Lower lobe of right lung (tissue), 2 donors: Measurements from ENCODE around the gene ADCY3. TPM values are rescaled to one million over a fixed set of nuclear protein-coding genes. Genes with fewer than 3 reads are reported as not detected.

Source experiments
- ATAC-seq, 2 donors: fragments of 200-7000 bp; cut with Tn5 transposase; one replicate each; pipeline ENCODE4 v1.9.1; 2020 to 2022; ENCODE audit warnings: mild to moderate bottlenecking in 2 of 2, moderate library complexity in 2 of 2
- DNase-seq: peaks from one replicate; pipeline ENCODE4 v3.0.0-alpha.2; 2020
- H3K27ac ChIP-seq: fragments of 200-600 bp; one replicate; pipeline ENCODE4 v1.8.0; 2022
- H3K27me3 ChIP-seq: fragments of 200-600 bp; one replicate; pipeline ENCODE4 v1.8.0; 2022; ENCODE audit warnings: low read depth
- H3K36me3 ChIP-seq: fragments of 200-600 bp; one replicate; pipeline ENCODE4 v1.8.0; 2022; ENCODE audit warnings: mild to moderate bottlenecking
- H3K4me1 ChIP-seq: fragments of 200-600 bp; one replicate; pipeline ENCODE4 v1.8.0; 2022
- H3K4me3 ChIP-seq: fragments of 200-600 bp; one replicate; pipeline ENCODE4 v1.8.0; 2022; ENCODE audit warnings: mild to moderate bottlenecking
- H3K9me3 ChIP-seq: fragments of 200-600 bp; one replicate; pipeline ENCODE4 v1.8.0; 2022
- CTCF ChIP-seq: fragments of 200-600 bp; IDR thresholded peaks from one replicate; pipeline ENCODE4 v1.8.0; 2022; ENCODE audit warnings: antibody characterized with exemption, mild to moderate bottlenecking
- intact Hi-C: fragments of 100-400 bp; cut with DNase I; formaldehyde crosslinking; loops from one replicate; pipeline ENCODE4 v1.11.0; 2022
- total RNA-seq: library from RNA; stranded (reverse); fragmentation: NEBNext Ultra II Directional; extraction: Animal tissue kit (Norgen Biotek cat#: 25700); gene quantifications from one replicate; pipeline ENCODE4 v1.2.1, GENCODE V29; 2021
- donor health status: DM: no; HTN: yes; CAD: no; lungs with severe emphysema.

The ADCY3 gene
- total RNA-seq, 1 donor from 2014 or later: 36.1 TPM

GRCh38 chr2:24858996-24859395 lies 61.0 kb downstream of the ADCY3 start:
- DNase-seq (no peak), ATAC-seq (no peak)
- no peak overlapping the region for H3K4me3 ChIP-seq
- H3K27ac ChIP-seq: no peak overlapping the region
- no peaks in the 10 kb centered on the region for H3K27me3 ChIP-seq
- no peak for TF ChIP-seq CTCF
- intact Hi-C loops: no loop called here
- no peaks in the 10 kb centered on the region for H3K4me1 ChIP-seq
- H3K9me3 ChIP-seq: no peaks in the 10 kb centered on the region
- no peaks in the 10 kb centered on the region for H3K36me3 ChIP-seq

GRCh38 chr2:24857746-24858145 lies 62.3 kb downstream of the ADCY3 start:
- H3K27ac ChIP-seq: no peak overlapping the region

GRCh38 chr2:24856791-24857211 lies 63.2 kb downstream of the ADCY3 start:
- Histone ChIP-seq H3K9me3 (no peaks in the 10 kb centered on the region), H3K27ac (peak overlapping the region; percentile 64), H3K27me3 (no peaks in the 10 kb centered on the region), H3K4me1 (no peaks in the 10 kb centered on the region), H3K4me3 (no peak overlapping the region), H3K36me3 (no peaks in the 10 kb centered on the region)
- intact Hi-C loops: no loop called here
- TF ChIP-seq CTCF: no peak
- DNase-seq: no peak
- ATAC-seq: no peak

More at GRCh38 chr2:24857746-24858145, 62.3 kb downstream of the ADCY3 start:
- Histone ChIP-seq H3K4me1 (no peaks in the 10 kb centered on the region), H3K36me3 (no peaks in the 10 kb centered on the region), H3K4me3 (no peak overlapping the region), H3K27me3 (no peaks in the 10 kb centered on the region), H3K9me3 (no peaks in the 10 kb centered on the region)
- DNase-seq (no peak), ATAC-seq (no peak)
- intact Hi-C loops: no loop called here
- TF ChIP-seq CTCF: no peak

GRCh38 chr2:24855726-24856125 lies 64.3 kb downstream of the ADCY3 start:
- ATAC-seq: no peak
- no peak for DNase-seq
- Histone ChIP-seq H3K36me3 (no peaks in the 10 kb centered on the region), H3K4me1 (no peaks in the 10 kb centered on the region), H3K27ac (peak overlapping the region; percentile 64), H3K27me3 (no peaks in the 10 kb centered on the region), H3K9me3 (no peaks in the 10 kb centered on the region), H3K4me3 (no peak overlapping the region)
- no peak for TF ChIP-seq CTCF
- intact Hi-C loops: no loop called here

GRCh38 chr2:24855022-24855622 lies 64.9 kb downstream of the ADCY3 start:
- intact Hi-C loops: no loop called here
- no peaks in the 10 kb centered on the region for H3K27me3 ChIP-seq
- DNase-seq (no peak), ATAC-seq (no peak)
- H3K36me3 ChIP-seq: no peaks in the 10 kb centered on the region
- H3K4me3 ChIP-seq: no peak overlapping the region
- no peak for TF ChIP-seq CTCF
- peak overlapping the region; percentile 64 for H3K27ac ChIP-seq
- no peaks in the 10 kb centered on the region for H3K9me3 ChIP-seq
- no peaks in the 10 kb centered on the region for H3K4me1 ChIP-seq
